ENCODE measurements around the gene SPTSSB.

SPTSSB gene

GRCh38 chr3:161295325-161295724 is 76.0 kb downstream of the SPTSSB start:
- H3K27ac ChIP-seq: no peak overlapping the region
- DNase-seq (ENCODE audit: low read depth, low spot score): no peak

Measured in epithelial cell of prostate (primary cell).